Stimulated activated memory B cell treated with anti-CD40 and anti-IgM and Interleukin-4, amounts not matched to agents 10 μg/mL and 1 μg/mL and 100 μg/mL, for 72 hours (primary cell): ENCODE results near the gene TRIM5.

ENCODE experiments used
- ATAC-seq: fragments of 150-1000 bp; cut with Tn5 transposase; 2 replicates; pipeline ENCODE4 v1.10.0; 2021
- H3K27ac Mint-ChIP-seq: one replicate; pipeline ENCODE4 v1.8.0; 2022; ENCODE audit warnings: mild to moderate bottlenecking, mixed read lengths
- H3K27me3 Mint-ChIP-seq: one replicate; pipeline ENCODE4 v1.8.0; 2022; ENCODE audit warnings: mixed read lengths
- H3K36me3 Mint-ChIP-seq: one replicate; pipeline ENCODE4 v1.8.0; 2022; ENCODE audit warnings: mixed read lengths
- H3K4me1 Mint-ChIP-seq: one replicate; pipeline ENCODE4 v1.8.0; 2022; ENCODE audit warnings: mixed read lengths
- H3K4me3 Mint-ChIP-seq: one replicate; pipeline ENCODE4 v1.8.0; 2022; ENCODE audit warnings: mild to moderate bottlenecking, moderate library complexity, mixed read lengths
- H3K9me3 Mint-ChIP-seq: one replicate; pipeline ENCODE4 v1.8.0; 2022; ENCODE audit warnings: mixed read lengths

TRIM5 gene

DNA sequence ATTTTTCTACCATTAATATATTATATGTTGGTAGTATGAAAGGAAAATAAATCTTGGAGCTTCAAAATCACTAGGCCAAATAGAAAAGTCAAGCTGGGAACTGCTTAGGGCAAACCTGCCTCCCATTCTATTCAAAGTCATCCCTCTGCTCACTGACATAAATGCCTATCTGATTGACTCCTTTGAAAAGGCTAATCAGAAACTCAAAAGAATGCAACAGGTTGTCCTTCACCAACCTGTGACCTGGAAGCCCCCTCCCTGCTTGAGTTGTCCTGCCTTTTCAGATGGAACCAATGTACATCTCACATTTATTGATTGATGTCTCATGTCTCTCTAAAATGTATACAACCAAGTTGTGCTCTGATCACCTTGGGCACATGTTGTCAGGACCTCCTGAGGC, 63.3 kb downstream of the TRIM5 start:
- no peaks in the 10 kb centered on the region for H3K9me3 Mint-ChIP-seq
- no peak overlapping the region for H3K4me3 Mint-ChIP-seq
- H3K27me3 Mint-ChIP-seq = no peaks in the 10 kb centered on the region
- peaks cover 23% of the 10 kb centered on the region for H3K4me1 Mint-ChIP-seq
- no peak overlapping the region for H3K27ac Mint-ChIP-seq
- ATAC-seq = no peak
- H3K36me3 Mint-ChIP-seq = peaks cover 4% of the 10 kb centered on the region

DNA sequence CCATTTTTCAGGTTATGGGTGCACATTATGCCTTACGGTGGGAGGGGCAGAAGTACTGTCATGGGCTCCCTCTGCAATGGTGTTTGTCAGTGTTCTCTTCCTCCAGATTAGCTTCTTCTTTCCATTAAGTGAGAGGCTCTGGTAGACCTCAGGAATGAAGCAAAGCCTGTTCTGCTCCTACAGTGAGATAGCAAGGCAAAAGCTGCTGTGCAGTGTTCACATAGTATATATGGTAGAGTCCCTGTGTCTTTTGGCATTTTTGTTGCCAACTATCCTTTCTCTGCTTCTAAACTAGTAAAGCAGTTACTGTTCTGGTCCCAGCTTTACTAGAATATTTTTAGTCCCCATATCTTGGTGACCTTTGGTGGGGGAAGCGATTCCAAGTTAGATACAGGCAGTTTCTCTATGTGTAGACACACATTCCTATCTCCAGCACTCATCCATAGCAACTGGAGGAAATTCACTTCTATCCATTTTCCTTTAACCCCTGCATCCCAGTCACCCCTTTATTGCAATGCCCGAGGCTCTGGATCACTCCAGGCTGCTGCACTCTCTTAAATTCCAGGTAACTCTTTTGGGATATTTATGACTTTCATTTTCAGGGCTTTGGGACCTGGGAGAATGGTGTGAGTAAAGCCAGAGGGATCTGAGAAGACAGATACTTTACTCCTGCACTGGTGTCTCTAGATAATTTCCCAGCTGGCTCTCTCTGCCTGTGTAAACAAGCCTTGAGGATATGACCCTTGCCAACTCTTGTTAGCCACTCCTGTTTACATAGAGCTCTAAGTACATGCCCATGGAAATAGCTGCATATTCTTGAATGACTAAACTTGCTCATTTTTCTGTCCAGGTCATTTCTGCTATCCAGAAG, 64.0 kb downstream of the TRIM5 start:
- ATAC-seq = no peak
- H3K4me1 Mint-ChIP-seq = peaks cover 16% of the 10 kb centered on the region
- H3K27ac Mint-ChIP-seq = no peak overlapping the region
- no peaks in the 10 kb centered on the region for H3K36me3 Mint-ChIP-seq
- H3K4me3 Mint-ChIP-seq = no peak overlapping the region
- H3K9me3 Mint-ChIP-seq = no peaks in the 10 kb centered on the region
- no peaks in the 10 kb centered on the region for H3K27me3 Mint-ChIP-seq

DNA sequence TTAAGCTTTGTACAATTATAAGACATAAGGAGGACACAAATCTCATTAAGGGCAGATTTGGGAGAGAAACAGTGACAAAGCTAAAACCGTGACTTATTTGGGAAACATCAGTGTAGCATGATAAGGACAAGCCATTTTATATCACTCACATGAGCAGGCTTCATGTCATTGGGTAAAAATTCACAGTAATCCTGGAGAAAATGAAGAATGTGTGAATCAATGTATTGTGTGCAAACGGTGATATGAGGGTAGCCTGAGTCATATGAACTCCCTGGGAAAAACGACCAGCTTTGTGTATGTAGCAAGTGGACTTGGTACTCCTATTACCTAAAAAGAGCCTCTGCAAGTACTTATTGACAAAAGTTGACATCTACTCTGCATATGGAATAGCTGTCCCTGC, 66.1 kb downstream of the TRIM5 start:
- H3K4me3 Mint-ChIP-seq = no peak overlapping the region
- no peaks in the 10 kb centered on the region for H3K9me3 Mint-ChIP-seq
- no peak overlapping the region for H3K27ac Mint-ChIP-seq

More for the DNA sequence above, 66.1 kb downstream of the TRIM5 start:
- Mint-ChIP-seq H3K27me3 (no peaks in the 10 kb centered on the region), H3K36me3 (no peaks in the 10 kb centered on the region), H3K4me1 (peaks cover 2% of the 10 kb centered on the region)
- no peak for ATAC-seq
